GM12878 (cell line): ENCODE results near the gene CDHR4. TPM values are rescaled to one million over a fixed set of nuclear protein-coding genes. Genes with fewer than 3 reads are reported as not detected.

Source experiments
- ATAC-seq: fragments of 200-7000 bp; cut with Tn5 transposase; 3 replicates; pipeline ENCODE4 v1.9.1; 2020; ENCODE audit warnings: mild to moderate bottlenecking, moderate library complexity
- BruUV-seq: library from RNA; stranded (reverse); fragments of 400-500 nt; replicated peaks from 2 replicates; lab custom pipeline; 2021; lab: Mats Ljungman, UMichigan
- CTCF ChIA-PET: fragments of 300-600 bp; sonication (Branson Sonifier 250); formaldehyde crosslinking; extraction: SDS; loops from one replicate; lab custom pipeline; 2021; ENCODE audit warnings: inconsistent platforms; lab: Yijun Ruan, JAX
- POLR2A ChIA-PET: fragments of 350-600 bp; formaldehyde crosslinking; extraction: SDS; loops from one replicate; lab custom pipeline; 2021; ENCODE audit warnings: inconsistent platforms; lab: Charles Lee
- RAD21 ChIA-PET: fragments of 300-600 bp; sonication (Branson Sonifier 250); formaldehyde crosslinking; loops from one replicate; lab custom pipeline; 2023; ENCODE audit warnings: antibody characterized with exemption; ENCODE audit not compliant: unreplicated experiment; lab: Charles Lee
- SMC1A ChIA-PET: fragments of 300-600 bp; sonication (Branson Sonifier 250); formaldehyde crosslinking; loops from one replicate; lab custom pipeline; 2023; ENCODE audit not compliant: unreplicated experiment, uncharacterized antibody; lab: Charles Lee
- DNase-seq: peaks from one replicate; pipeline ENCODE4 v3.0.0-alpha.2; 2011; ENCODE audit warnings: low read depth, low spot score
- FAIRE-seq: peaks from 3 replicates; lab custom pipeline; 2011; peaks lifted over from hg19 to GRCh38; lab: Jason Lieb, UNC
- H2AFZ ChIP-seq: 2 replicates; pipeline ENCODE4 v1.6.0; 2011; ENCODE audit warnings: low read depth, low read length, control low read depth; ENCODE audit not compliant: control insufficient read depth
- H3K27ac ChIP-seq: 2 replicates; pipeline ENCODE4 v1.5.1; 2011; ENCODE audit warnings: control low read depth; ENCODE audit not compliant: control insufficient read depth, insufficient read depth
- H3K27me3 ChIP-seq, 2 experiments: replicated peaks in 1 of 2; 2 replicates each; pipeline versions ENCODE4 v1.6.0 to v1.6.1; 2011; ENCODE audit warnings: low read length in 1 of 2; ENCODE audit not compliant: control insufficient read depth in 2 of 2, insufficient read depth in 2 of 2
- H3K36me3 ChIP-seq, 2 experiments: 2 replicates each; pipeline ENCODE4 v1.5.1; 2011; ENCODE audit warnings: low read length in 1 of 2; ENCODE audit not compliant: control insufficient read depth in 2 of 2, insufficient read depth in 2 of 2
- H3K4me1 ChIP-seq: 2 replicates; pipeline ENCODE4 v1.6.1; 2011; ENCODE audit warnings: mild to moderate bottlenecking, low read length, moderate library complexity, mixed read lengths; ENCODE audit not compliant: control insufficient read depth, insufficient read depth
- H3K4me2 ChIP-seq: 2 replicates; pipeline ENCODE4 v1.6.0; 2011; ENCODE audit warnings: control low read depth; ENCODE audit not compliant: control insufficient read depth, insufficient read depth
- H3K4me3 ChIP-seq: fragments of 200-600 bp; sonication (generic); 2 replicates; pipeline ENCODE4 v1.5.1; 2016
- H3K79me2 ChIP-seq: 2 replicates; pipeline ENCODE4 v1.6.0; 2011; ENCODE audit warnings: low read length; ENCODE audit not compliant: control insufficient read depth, insufficient read depth
- H3K9ac ChIP-seq: 2 replicates; pipeline ENCODE4 v1.8.0; 2011; ENCODE audit warnings: low read length, control low read depth, mixed read lengths; ENCODE audit not compliant: control insufficient read depth, insufficient read depth
- H3K9me3 ChIP-seq: replicated peaks from 3 replicates; pipeline ENCODE4 v1.5.1; 2011; ENCODE audit warnings: mild to moderate bottlenecking, low read length; ENCODE audit not compliant: control insufficient read depth, insufficient read depth
- H4K20me1 ChIP-seq: 2 replicates; pipeline ENCODE4 v1.6.0; 2011; ENCODE audit not compliant: control insufficient read depth, insufficient read depth
- ATF2 ChIP-seq: IDR thresholded peaks from 2 replicates; pipeline ENCODE4 v1.6.1; 2012; ENCODE audit warnings: low read length, inconsistent platforms
- CBFB ChIP-seq: IDR thresholded peaks from 2 replicates; pipeline ENCODE4 v1.6.1; 2016; ENCODE audit warnings: antibody characterized with exemption, low read depth
- CREM ChIP-seq: IDR thresholded peaks from 2 replicates; pipeline ENCODE4 v1.6.1; 2014; ENCODE audit warnings: antibody characterized with exemption, low read depth
- E4F1 ChIP-seq: fragments of 450-650 bp; IDR thresholded peaks from 2 replicates; pipeline ENCODE4 v1.6.1; 2018; ENCODE audit warnings: borderline replicate concordance, mild to moderate bottlenecking; ENCODE audit not compliant: partially characterized antibody
- EGR1 ChIP-seq, 2 experiments: IDR thresholded peaks; 1 replicate in 1 of 2; 2 replicates in 1 of 2; pipeline ENCODE4 v1.6.1; 2011 to 2012; ENCODE audit warnings: low read depth in 2 of 2, low read length in 2 of 2, borderline replicate concordance in 1 of 2, mild to moderate bottlenecking in 1 of 2, moderate library complexity in 1 of 2
- EP300 ChIP-seq, 2 experiments: fragments of 150-350 bp in 1 of 2; IDR thresholded peaks; 2 replicates each; pipeline ENCODE4 v1.6.1; 2011 to 2012; ENCODE audit warnings: low read depth in 2 of 2, low read length in 2 of 2, borderline replicate concordance in 1 of 2, improper control_type of control experiment in 1 of 2, inconsistent platforms in 1 of 2; ENCODE audit not compliant: control insufficient read depth in 1 of 2
- FOS ChIP-seq: IDR thresholded peaks from 3 replicates; pipeline ENCODE4 v1.6.1; 2011; ENCODE audit warnings: borderline replicate concordance; ENCODE audit not compliant: insufficient read length; ENCODE audit errors: extremely low read depth
- IKZF1 ChIP-seq: fragments of 450-650 bp; conservative IDR thresholded peaks from 2 replicates; pipeline ENCODE4 v1.6.1; 2017; ENCODE audit warnings: antibody characterized with exemption, mild to moderate bottlenecking
- SIN3A ChIP-seq: IDR thresholded peaks from 2 replicates; pipeline ENCODE4 v1.6.1; 2012; ENCODE audit warnings: low read depth, low read length, improper control_type of control experiment
- SIX5 ChIP-seq: IDR thresholded peaks from 2 replicates; pipeline ENCODE4 v1.6.1; 2011; ENCODE audit warnings: mild to moderate bottlenecking, low read depth, low read length, moderate library complexity; ENCODE audit not compliant: severe bottlenecking
- SREBF2 ChIP-seq: IDR thresholded peaks from 2 replicates; pipeline ENCODE4 v1.6.1; 2012; ENCODE audit warnings: mild to moderate bottlenecking, low read length
- USF1 ChIP-seq: IDR thresholded peaks from 2 replicates; pipeline ENCODE4 v1.6.1; 2011; ENCODE audit warnings: borderline replicate concordance, low read depth, mild to moderate bottlenecking, moderate library complexity, mixed read lengths, low read length; ENCODE audit not compliant: insufficient read depth; ENCODE audit errors: extremely low read length
- WGBS: methylation state at CpG from one replicate; pipeline ENCODE4 v1.1.6; 2016; ENCODE audit warnings: low lambda C conversion rate; ENCODE audit not compliant: insufficient replicate concordance, insufficient coverage; ENCODE audit errors: missing lambda C conversion rate; 5-methylcytosine and 5-hydroxymethylcytosine counted together
- in situ Hi-C: fragments of 300-500 bp; cut with MboI; formaldehyde crosslinking; loops from 9 replicates; pipeline ENCODE4 v1.14.3; 2018; ENCODE audit warnings: mixed read lengths
- intact Hi-C: fragments of 100-400 bp; cut with micrococcal nuclease; formaldehyde crosslinking; loops from one replicate; pipeline ENCODE4 v1.14.2; 2022; ENCODE audit not compliant: unreplicated experiment
- polyA plus RNA-seq, 11 experiments: library from polyadenylated mRNA; depleted of rRNA in 4 of 11; unstranded in 6 of 11; stranded (reverse) in 5 of 11; fragments of >200 nt; fragmentation: Nextera tagmentation in 4 of 11; fragmentation: Illumina TruSeq in 1 of 11; extraction: Ambion mirVana in 4 of 11; extraction: Trizol in 1 of 11; gene quantifications; 1 replicate in 1 of 11; 2 replicates in 10 of 11; pipeline versions ENCODE4 v1.2.1 to v1.2.3, GENCODE V29; 2011 to 2016; ENCODE audit warnings: inconsistent platforms in 2 of 11, missing spikeins in 2 of 11, low read depth in 1 of 11
- total RNA-seq, 4 experiments: library from RNA; depleted of rRNA in 3 of 4; stranded (reverse); fragments of >200 nt in 3 of 4; fragmentation: Illumina TruSeq in 1 of 4; extraction: Trizol in 1 of 4; gene quantifications; 2 replicates each; pipeline versions ENCODE4 v1.2.1 to v1.2.3, GENCODE V29; 2013 to 2021
- TF ChIP-seq, protein P1 (sequence below): IDR thresholded peaks from 2 replicates; pipeline ENCODE4 v1.6.1; 2012; ENCODE audit warnings: mild to moderate bottlenecking, low read depth, low read length

CDHR4 gene
- total and polyA plus RNA-seq, 10 of the 15 experiments (the other 5 are each of a cell fraction or from before 2014, with no cell fraction given): not detected

DNA sequence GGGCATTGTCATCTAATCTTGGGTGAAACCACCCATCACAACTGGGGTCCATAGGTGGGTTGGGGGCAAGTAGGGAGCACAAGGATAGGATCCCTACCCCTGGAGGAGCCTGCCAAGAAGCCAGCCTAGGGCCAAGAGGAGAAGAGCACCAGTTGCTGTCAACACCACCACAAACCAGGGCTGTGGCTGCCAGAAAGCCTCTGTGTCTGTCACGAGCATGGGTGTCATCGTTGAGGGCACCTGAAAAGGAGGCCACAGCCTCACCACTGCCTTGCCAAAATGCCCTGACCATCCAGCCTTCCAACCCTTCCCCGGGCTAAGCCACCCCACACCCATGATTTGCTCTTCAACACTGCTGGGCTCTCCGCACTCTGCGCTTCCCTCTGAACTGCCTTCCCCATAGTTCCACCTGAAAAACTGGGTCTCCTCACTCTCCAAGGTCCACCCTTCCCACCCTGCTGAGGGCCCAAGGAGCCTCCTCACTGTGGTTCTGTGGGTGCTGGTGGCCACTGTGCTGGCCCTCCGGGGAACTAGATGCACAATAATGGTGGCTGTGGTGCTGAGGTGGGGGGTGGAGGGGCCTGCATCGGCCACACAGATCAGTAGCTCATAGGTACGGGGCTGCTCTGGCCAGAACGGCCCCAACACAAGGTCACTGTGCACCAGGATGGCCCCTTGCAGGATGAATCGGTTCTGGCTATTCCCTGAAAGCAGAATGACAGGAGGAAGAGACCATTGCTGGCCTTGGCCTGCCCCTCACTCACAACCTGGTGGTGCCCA is 7.1 kb downstream of the CDHR4 start:
- SMC1A ChIA-PET: no interaction called here
- H4K20me1 ChIP-seq: no peaks in the 10 kb centered on the region
- TF ChIP-seq USF1: no peak
- TF ChIP-seq EP300 (IDR thresholded peaks at IDR 0.05; ENCODE audit: borderline replicate concordance in 1 of 2, control insufficient read depth in 1 of 2, low read depth in 2 of 2, low read length in 2 of 2): no peak
- TF ChIP-seq EGR1 (IDR thresholded peaks at IDR 0.05; ENCODE audit: borderline replicate concordance in 1 of 2, low read depth in 2 of 2, low read length in 2 of 2): no peak
- no peak for TF ChIP-seq IKZF1
- TF ChIP-seq SIN3A: no peak
- no peak for TF ChIP-seq CREM
- TF ChIP-seq FOS: no peak
- TF ChIP-seq ATF2: no peak
- TF ChIP-seq SREBF2: no peak
- TF ChIP-seq, protein P1, sequence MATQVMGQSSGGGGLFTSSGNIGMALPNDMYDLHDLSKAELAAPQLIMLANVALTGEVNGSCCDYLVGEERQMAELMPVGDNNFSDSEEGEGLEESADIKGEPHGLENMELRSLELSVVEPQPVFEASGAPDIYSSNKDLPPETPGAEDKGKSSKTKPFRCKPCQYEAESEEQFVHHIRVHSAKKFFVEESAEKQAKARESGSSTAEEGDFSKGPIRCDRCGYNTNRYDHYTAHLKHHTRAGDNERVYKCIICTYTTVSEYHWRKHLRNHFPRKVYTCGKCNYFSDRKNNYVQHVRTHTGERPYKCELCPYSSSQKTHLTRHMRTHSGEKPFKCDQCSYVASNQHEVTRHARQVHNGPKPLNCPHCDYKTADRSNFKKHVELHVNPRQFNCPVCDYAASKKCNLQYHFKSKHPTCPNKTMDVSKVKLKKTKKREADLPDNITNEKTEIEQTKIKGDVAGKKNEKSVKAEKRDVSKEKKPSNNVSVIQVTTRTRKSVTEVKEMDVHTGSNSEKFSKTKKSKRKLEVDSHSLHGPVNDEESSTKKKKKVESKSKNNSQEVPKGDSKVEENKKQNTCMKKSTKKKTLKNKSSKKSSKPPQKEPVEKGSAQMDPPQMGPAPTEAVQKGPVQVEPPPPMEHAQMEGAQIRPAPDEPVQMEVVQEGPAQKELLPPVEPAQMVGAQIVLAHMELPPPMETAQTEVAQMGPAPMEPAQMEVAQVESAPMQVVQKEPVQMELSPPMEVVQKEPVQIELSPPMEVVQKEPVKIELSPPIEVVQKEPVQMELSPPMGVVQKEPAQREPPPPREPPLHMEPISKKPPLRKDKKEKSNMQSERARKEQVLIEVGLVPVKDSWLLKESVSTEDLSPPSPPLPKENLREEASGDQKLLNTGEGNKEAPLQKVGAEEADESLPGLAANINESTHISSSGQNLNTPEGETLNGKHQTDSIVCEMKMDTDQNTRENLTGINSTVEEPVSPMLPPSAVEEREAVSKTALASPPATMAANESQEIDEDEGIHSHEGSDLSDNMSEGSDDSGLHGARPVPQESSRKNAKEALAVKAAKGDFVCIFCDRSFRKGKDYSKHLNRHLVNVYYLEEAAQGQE: no peak
- no peak for TF ChIP-seq CBFB
- TF ChIP-seq SIX5: no peak
- no peak for TF ChIP-seq E4F1
- TF ChIP-seq, all 136 proteins: peak for 0
- DNase-seq (no peak), FAIRE-seq (no peak), ATAC-seq (no peak)
- Histone ChIP-seq H3K36me3 (no peaks in the 10 kb centered on the region), H3K9ac (no peak overlapping the region), H3K4me2 (no peak overlapping the region), H2AFZ (no peak overlapping the region), H3K4me3 (no peak overlapping the region), H3K27ac (no peak overlapping the region), H3K9me3 (no peaks in the 10 kb centered on the region), H3K4me1 (no peaks in the 10 kb centered on the region), H3K27me3 (no peaks in the 10 kb centered on the region), H3K79me2 (no peaks in the 10 kb centered on the region)
- ChIA-PET RAD21 (no interaction called here), CTCF (interaction anchor here (0.6 kb wide), 1 partner anchor 114 kb away, joined by 3 read pairs; no protein-coding TSS in a partner anchor), POLR2A (no interaction called here)
- BruUV-seq: no TSS peak
- in situ Hi-C loops: no loop called here
- intact Hi-C loops: no loop called here
- 48% methylated on average over 10 of the region's 10 CpGs for WGBS
